SW 1271 (cell line): ENCODE data around the gene IL25.

Source experiments
- DNase-seq, 2 experiments: peaks; one replicate each; lab custom pipeline; 2025; lab: John Stamatoyannopoulos, UW

Gene IL25

GRCh38 chr14:23353433-23353780 is 19.2 kb upstream of the IL25 start:
- DNase-seq = no peak

- no peak for DNase-seq
Observed at GRCh38 chr14:23354990-23355389, 17.6 kb upstream of the IL25 start.

- no peak for DNase-seq
Observed at GRCh38 chr14:23355871-23356435, 16.7 kb upstream of the IL25 start.

DNA sequence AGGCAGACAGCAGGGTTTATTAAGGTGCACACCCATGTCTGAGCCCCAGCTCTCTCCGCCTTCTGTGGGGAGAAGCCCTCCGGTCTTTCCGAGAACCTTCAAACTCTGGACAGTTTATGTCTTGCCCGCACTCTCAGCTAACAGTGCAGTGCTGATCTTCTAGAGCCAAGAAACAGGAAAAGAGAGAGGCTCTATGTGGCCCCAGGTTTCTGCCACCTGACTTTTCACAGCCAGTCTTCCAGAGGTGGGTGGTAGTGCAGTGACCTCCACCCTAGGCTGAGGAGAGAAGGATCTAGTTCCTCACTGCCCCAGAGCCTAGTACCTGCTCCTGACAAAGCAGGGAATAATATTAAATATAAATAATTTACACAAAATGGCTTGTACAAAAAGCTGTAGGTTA is 15.9 kb upstream of the IL25 start:
- DNase-seq = no peak

DNA sequence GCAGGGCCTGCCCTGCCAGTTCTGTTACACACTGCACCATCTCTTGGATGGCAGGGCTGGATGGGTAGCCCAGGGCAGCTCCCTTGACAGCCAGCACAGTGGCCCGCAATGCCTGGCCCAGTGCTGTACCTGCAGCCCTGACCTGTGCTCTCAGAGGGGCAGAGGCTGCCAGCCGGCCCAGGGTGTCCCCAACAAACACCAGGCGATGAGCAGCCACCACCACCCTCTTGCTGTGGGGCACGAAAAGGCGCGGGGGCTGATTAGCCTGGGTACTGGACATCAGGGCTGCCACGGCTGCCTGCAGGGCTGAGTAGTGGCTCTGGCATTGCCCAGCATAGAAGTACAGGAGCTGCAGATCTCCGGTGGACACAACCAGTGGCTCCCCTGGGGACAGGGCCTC is 15.3 kb upstream of the IL25 start:
- no peak for DNase-seq

DNA sequence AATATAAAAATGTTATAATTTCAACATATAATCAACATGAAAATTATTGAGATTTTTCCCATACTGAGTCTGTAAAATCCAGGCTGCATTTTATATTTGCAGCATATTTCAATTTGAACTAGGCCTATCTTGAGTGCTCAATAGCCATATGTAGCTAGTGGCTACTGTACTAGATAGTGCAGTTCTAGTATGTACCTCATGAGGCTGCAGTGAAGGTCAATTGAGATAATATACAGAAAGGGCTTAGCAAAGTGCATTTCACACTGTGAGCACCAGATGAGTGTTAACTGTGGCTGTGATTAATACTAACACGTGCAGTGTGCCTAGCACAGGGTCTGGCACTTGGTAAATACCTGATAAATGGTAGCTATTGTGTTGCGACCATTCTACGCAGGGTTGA is 14.6 kb upstream of the IL25 start:
- DNase-seq = no peak

DNA sequence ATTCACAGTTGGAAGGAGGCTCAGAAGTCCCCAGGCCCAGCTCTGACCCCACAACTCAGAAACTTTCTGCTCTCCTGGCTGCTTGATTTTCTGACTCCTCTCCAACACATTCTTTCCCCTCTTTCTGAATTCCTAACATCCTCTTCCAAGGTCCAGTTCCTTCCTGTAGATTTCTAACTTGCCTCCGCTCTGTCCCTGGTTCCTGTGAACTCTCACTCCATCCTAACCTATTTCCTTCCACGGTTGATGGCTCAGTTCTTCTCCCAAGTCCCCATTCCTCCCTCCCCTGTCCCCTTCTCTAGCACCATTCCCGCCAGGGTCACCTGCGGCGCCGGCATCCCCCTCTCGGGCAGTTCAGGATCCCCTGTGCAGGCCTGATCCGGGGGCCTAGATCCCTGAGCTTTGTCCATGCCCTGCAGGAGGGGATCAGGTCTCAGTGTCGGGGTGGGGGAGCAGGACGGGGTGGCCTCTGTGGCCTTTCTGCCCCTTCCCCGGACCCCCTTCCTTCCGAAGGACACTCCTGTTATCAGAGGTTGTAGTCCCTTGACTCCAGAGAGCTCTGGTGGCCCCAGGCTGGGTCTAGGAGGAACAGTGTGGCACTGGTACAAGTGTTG is 13.9 kb upstream of the IL25 start:
- no peak for DNase-seq

DNA sequence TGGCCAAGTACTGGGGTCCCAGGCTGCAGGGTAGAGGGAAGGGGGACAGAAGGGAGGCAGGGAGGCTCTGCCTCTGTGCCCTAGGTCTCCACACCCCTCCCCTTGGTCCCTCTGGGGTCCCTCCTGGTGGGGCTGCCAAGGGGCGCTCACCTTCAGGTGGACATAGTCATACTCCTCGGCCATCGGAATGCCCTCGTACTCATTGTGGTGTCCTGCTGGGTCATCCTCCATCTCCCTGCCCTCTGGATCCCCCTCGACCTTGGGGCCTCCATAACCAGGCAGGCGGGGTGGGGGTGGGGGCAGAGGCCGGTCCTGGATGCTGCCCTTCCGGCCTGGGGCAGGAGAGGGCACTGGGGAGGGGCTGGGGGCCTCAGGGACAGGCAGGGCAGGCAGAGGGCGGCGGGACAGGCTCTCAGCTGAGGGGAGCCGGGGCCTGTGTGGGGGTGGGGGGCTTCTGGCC is 13.4 kb upstream of the IL25 start:
- no peak for DNase-seq

DNA sequence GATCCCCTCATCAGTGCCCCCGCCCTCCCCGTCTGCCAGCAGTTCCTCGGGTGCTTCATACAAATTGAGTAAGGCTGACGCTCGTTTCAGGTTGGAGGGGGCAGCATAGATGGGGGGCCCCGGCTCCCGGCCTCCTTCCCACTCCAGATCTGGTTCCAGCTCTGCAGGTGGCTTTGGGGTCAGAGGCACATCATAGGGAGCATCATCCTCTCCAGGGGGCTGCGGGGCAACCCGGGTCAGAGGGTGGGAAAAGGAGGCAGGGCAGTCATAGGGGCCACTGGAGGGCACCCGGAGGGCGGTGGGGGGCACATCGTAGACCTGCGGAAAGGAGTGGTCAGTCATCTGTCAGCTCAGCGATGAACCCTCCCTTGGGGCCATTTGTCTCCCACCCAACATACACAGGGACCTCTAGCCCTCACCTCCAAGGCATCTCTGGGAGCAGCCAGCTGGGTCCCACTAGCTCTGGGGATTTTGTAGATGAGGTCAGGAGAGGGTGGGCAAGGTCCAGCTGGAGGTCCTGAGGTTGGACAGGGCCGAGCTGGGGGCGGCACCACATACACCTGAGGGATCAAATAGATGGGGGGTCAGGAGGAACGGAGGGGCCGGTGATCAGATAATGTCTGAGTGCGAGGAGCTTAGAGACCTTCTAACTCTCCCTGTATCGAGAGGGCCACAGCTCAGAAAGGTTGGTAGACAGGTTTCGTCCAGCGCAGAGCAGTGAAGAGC is 12.7 kb upstream of the IL25 start:
- no peak for DNase-seq

DNA sequence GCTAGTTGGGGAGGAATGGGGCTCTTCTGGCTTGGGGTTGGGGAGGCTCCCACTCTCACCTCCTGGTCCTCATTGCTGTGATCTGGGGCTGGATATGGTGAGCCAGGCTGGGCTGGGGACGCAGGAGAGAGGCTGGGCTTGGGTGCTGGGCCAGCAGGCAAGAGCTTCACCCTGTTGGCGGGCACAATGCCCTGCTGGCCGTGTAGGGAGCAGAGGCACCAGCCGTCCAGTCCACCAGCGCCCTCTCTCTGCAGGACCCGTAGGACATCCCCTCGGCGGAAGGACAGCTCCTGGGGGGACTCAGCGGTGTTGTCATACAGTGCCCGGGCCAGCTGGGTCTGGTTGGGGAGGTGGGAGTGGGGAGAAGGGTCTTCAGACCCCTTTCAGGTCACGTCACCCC is 12.1 kb upstream of the IL25 start:
- no peak for DNase-seq

- no peak for DNase-seq
Observed at GRCh38 chr14:23361320-23361719, 11.3 kb upstream of the IL25 start.

- DNase-seq = no peak
Observed at GRCh38 chr14:23361763-23362162, 10.8 kb upstream of the IL25 start.

GRCh38 chr14:23362200-23362599 is 10.4 kb upstream of the IL25 start:
- DNase-seq = no peak

DNA sequence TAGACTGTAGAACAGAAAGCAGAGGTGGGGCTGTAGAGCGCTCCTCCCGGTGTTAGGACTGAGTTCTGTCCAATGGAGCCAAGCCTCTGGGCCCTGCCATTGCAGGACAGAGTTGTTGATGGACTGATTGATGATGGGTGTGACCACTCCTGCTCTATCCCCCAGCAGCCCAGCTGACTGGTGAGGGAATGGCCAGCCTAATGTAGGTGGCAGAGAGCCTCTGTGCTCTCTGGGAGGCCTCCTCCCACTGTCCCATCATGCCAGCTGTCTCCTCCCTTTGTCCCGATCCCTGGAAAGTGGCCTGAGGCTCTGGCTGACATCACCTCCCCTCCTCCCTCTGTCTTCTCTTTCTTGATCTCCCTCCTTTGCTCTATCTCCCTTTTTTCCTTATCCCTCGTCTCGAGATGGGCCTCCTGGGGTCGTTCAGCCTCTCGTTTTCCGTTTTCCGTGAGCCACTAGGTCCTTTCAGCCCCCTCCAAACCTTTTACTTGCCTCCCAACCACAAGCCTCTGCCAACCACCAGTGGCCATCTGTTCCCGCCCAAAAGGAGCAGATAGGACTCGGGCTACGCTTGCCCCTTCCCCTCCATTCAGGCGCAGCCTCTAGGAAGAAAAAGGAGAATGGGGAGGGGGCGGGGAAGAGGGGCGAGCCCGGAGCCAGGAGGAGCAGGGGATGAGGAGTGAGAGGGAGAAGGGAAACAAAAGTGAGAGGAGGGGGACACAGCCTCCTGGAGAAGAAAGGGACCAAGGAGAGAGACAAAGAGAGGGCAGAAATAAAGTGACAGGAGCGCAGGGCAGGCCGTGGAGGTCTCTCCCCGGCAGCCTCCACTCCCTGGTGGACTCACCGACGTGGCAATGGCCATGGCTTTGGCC is 8.2 kb upstream of the IL25 start:
- DNase-seq = no peak

GRCh38 chr14:23365036-23365731 is 7.4 kb upstream of the IL25 start, which contains the start of gene EFS:
Gene EFS, minus strand, starts transcription at chr14:23365172. Its CDS starts 147 bp downstream, at chr14:23365025.
- DNase-seq = no peak

DNA sequence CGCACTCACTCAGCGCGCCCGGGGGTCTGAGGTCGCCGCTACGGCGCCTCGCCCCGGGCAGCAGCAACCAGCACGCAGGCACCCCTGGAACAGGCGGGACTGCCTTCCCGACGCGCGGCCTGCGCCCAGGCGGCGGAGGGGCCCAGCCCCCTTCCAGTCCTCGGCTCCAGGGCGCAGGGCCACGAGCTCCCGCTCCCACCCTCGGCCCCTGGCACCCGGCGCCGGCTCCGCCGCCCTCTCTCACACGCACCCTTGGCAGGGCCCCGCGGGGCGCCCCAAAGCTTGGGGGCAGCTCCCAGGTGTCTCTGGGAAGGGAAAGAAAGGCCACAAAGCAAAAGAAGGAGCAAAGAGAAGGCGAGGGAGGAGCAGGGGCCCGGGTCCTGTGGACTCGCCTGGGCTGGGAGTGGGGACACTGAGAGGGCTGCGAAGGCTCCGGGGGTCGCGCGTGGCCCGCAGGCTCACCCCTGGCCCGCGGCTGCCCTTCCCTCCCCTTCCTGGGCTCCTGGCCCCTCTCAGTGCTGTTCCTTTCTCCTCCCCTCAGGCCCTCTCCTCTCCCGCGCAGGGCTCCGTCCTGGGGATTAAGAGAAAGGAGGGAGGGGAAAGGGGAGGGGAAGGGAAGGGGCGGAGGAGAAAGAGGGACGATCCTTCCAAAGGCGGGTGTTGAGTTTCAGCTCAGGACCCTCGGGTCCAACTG is 6.7 kb upstream of the IL25 start:
- no peak for DNase-seq

DNA sequence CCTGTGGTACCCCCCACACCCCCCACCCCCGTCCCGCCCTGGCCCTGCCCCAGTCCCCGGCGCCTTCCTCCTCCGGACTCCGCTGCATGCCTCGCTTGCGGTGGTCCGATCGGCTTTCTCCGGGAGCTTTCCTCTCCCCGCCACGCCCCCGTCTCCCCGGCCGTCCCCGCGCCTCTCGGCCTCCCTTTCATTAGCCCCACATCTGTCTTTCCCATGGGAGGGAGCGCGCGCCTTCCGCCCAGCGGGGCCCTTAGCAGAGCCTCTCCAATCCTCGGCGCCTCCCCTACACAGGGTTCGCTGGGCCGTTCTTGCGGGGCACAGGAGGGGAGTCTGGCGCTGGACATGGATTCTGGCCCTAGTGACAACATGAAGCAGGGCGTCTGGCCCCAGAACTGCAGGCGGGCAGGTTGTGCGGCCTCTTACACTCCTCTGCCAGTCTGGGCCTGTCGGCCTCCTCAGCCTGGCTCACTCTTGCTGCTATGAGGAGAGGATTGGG is 6.1 kb upstream of the IL25 start:
- no peak for DNase-seq

DNA sequence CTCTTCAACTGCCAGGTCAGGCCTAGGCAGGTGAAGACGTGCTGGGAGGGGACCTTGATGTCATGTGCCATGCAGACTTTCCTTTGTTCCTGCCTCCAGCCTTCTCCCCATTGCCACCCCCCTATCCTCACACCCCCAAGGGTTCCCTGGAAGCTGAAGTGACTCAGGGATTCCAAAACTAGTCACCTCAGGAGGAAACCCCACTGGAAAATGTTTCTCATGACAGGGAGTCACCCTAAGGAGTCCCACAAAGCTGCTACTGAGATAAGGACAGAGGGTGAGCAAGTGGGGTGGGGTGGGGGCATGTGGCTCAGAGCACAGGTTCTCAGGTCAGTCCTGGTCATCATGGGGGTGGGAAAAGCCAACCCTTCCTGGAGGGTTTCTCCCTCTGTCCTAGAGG is 2.4 kb upstream of the IL25 start:
- no peak for DNase-seq

GRCh38 chr14:23371865-23372264 is 744 bp upstream of the IL25 start:
- no peak for DNase-seq

DNA sequence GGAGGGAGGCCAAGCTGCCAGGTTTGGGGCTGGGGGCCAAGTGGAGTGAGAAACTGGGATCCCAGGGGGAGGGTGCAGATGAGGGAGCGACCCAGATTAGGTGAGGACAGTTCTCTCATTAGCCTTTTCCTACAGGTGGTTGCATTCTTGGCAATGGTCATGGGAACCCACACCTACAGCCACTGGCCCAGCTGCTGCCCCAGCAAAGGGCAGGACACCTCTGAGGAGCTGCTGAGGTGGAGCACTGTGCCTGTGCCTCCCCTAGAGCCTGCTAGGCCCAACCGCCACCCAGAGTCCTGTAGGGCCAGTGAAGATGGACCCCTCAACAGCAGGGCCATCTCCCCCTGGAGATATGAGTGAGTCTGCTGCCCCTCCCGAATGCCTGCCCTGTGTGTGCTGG is 432 bp downstream of the IL25 start:
- no peak for DNase-seq
